IMR-90 (cell line): Measurements from ENCODE around the gene NUDT3. TPM values are rescaled to one million over a fixed set of nuclear protein-coding genes. Genes with fewer than 3 reads are reported as not detected.

Experiments used
- ATAC-seq: fragments of 200-7000 bp; cut with Tn5 transposase; 2 replicates; pipeline ENCODE4 v1.9.1; 2020; ENCODE audit warnings: low read depth, mild to moderate bottlenecking, moderate library complexity
- BruUV-seq: library from RNA; stranded (reverse); fragments of 400-500 nt; replicated peaks from 2 replicates; lab custom pipeline; 2021; lab: Mats Ljungman, UMichigan
- CTCF ChIA-PET: fragments of 300-600 bp; formaldehyde crosslinking; extraction: SDS; loops from one replicate; lab custom pipeline; 2021; ENCODE audit warnings: antibody characterized with exemption; lab: Yijun Ruan, JAX
- POLR2A ChIA-PET: fragments of 300-600 bp; sonication (Branson Sonifier 250); formaldehyde crosslinking; loops from one replicate; lab custom pipeline; 2022; ENCODE audit warnings: antibody characterized with exemption; ENCODE audit not compliant: unreplicated experiment; lab: Charles Lee
- DNase-seq: peaks from one replicate; pipeline ENCODE4 v3.0.0; 2013
- H2AFZ ChIP-seq: replicated peaks from 2 replicates; pipeline ENCODE3; 2013; ENCODE audit warnings: low read length, mild to moderate bottlenecking; ENCODE audit not compliant: poor library complexity
- H2AK5ac ChIP-seq: 2 replicates; pipeline ENCODE4 v1.6.1; 2013; ENCODE audit warnings: low read depth, low read length, inconsistent platforms
- H2AK9ac ChIP-seq: replicated peaks from 2 replicates; pipeline ENCODE3; 2013; ENCODE audit warnings: mild to moderate bottlenecking, low read depth, low read length, moderate library complexity; ENCODE audit not compliant: poor library complexity
- H2BK120ac ChIP-seq: 2 replicates; pipeline ENCODE4 v1.6.1; 2013; ENCODE audit warnings: low read depth, low read length, inconsistent platforms
- H2BK15ac ChIP-seq: 3 replicates; pipeline ENCODE4 v1.6.1; 2013; ENCODE audit warnings: low read depth, low read length, inconsistent platforms
- H2BK20ac ChIP-seq: 2 replicates; pipeline ENCODE4 v1.6.1; 2013; ENCODE audit warnings: low read depth, mild to moderate bottlenecking, inconsistent platforms, low read length, moderate library complexity
- H2BK5ac ChIP-seq: 2 replicates; pipeline ENCODE4 v1.6.1; 2013; ENCODE audit warnings: mild to moderate bottlenecking, low read depth, low read length, inconsistent platforms; ENCODE audit not compliant: poor library complexity, severe bottlenecking
- H3K14ac ChIP-seq: replicated peaks from 2 replicates; pipeline ENCODE4 v1.6.1; 2013; ENCODE audit warnings: low read depth, low read length, inconsistent platforms
- H3K18ac ChIP-seq: 2 replicates; pipeline ENCODE4 v1.6.1; 2013; ENCODE audit warnings: low read depth, low read length, control low read depth
- H3K23ac ChIP-seq: 2 replicates; pipeline ENCODE4 v1.6.1; 2013; ENCODE audit warnings: low read depth, low read length, inconsistent platforms
- H3K27ac ChIP-seq: 2 replicates; pipeline ENCODE4 v1.5.1; 2013; ENCODE audit warnings: mild to moderate bottlenecking, control low read depth, low read length; ENCODE audit not compliant: insufficient read depth
- H3K27me3 ChIP-seq: 2 replicates; pipeline ENCODE4 v1.6.1; 2013; ENCODE audit warnings: low read length; ENCODE audit not compliant: control insufficient read depth, insufficient read depth
- H3K36me3 ChIP-seq: 2 replicates; pipeline ENCODE4 v1.6.1; 2013; ENCODE audit warnings: low read length, mixed read lengths; ENCODE audit not compliant: control insufficient read depth, insufficient read depth
- H3K4ac ChIP-seq: 2 replicates; pipeline ENCODE4 v1.6.1; 2013; ENCODE audit warnings: low read depth, low read length, inconsistent platforms
- H3K4me1 ChIP-seq: 2 replicates; pipeline ENCODE4 v1.6.1; 2013; ENCODE audit warnings: low read length, mixed read lengths; ENCODE audit not compliant: control insufficient read depth, insufficient read depth
- H3K4me2 ChIP-seq: 2 replicates; pipeline ENCODE4 v1.6.1; 2013; ENCODE audit warnings: low read depth, mild to moderate bottlenecking, control low read depth, low read length, moderate library complexity
- H3K4me3 ChIP-seq: 2 replicates; pipeline ENCODE4 v1.5.1; 2013; ENCODE audit warnings: low read depth, mild to moderate bottlenecking, control low read depth, low read length, moderate library complexity; ENCODE audit not compliant: insufficient read depth
- H3K56ac ChIP-seq: 2 replicates; pipeline ENCODE4 v1.6.1; 2013; ENCODE audit warnings: low read length, inconsistent platforms; ENCODE audit not compliant: insufficient read depth; ENCODE audit errors: extremely low read depth
- H3K79me1 ChIP-seq, 2 experiments: 2 replicates each; pipeline ENCODE4 v1.6.1; 2013; ENCODE audit warnings: low read length in 2 of 2, inconsistent platforms in 1 of 2, low read depth in 1 of 2
- H3K9ac ChIP-seq: 2 replicates; pipeline ENCODE4 v1.6.1; 2013; ENCODE audit warnings: low read depth, low read length, control low read depth
- H3K9me1 ChIP-seq: 2 replicates; pipeline ENCODE4 v1.6.1; 2013; ENCODE audit warnings: low read length, inconsistent platforms; ENCODE audit not compliant: insufficient read depth
- H3K9me3 ChIP-seq: 2 replicates; pipeline ENCODE4 v1.6.1; 2013; ENCODE audit warnings: low read length; ENCODE audit not compliant: control insufficient read depth, insufficient read depth
- H4K20me1 ChIP-seq: 2 replicates; pipeline ENCODE4 v1.6.1; 2013; ENCODE audit warnings: low read length, inconsistent platforms; ENCODE audit not compliant: insufficient read depth
- H4K5ac ChIP-seq: 2 replicates; pipeline ENCODE4 v1.6.1; 2013; ENCODE audit warnings: mild to moderate bottlenecking, low read depth, low read length, control low read depth
- H4K8ac ChIP-seq, 2 experiments: 2 replicates each; pipeline ENCODE4 v1.6.1; 2013; ENCODE audit warnings: low read depth in 2 of 2, low read length in 2 of 2, control low read depth in 1 of 2, inconsistent platforms in 1 of 2
- H4K91ac ChIP-seq: 2 replicates; pipeline ENCODE4 v1.6.1; 2013; ENCODE audit warnings: low read depth, low read length, inconsistent platforms; ENCODE audit not compliant: insufficient read depth
- WGBS, 2 experiments: methylation state at CpG; one replicate each; pipeline versions ENCODE4 v1.1.5 to v1.1.7; 2013; ENCODE audit warnings: missing lambda C conversion rate in 2 of 2; ENCODE audit not compliant: insufficient read length in 1 of 2; ENCODE audit errors: extremely low coverage in 2 of 2; 5-methylcytosine and 5-hydroxymethylcytosine counted together
- dilution Hi-C: fragments of 300-500 bp; cut with HindIII; formaldehyde crosslinking; loops from one replicate; pipeline ENCODE4 v1.14.3; 2018; ENCODE audit warnings: low sequenced_read_pairs; ENCODE audit not compliant: unreplicated experiment
- in situ Hi-C: fragments of 300-500 bp; cut with MboI; formaldehyde crosslinking; loops from 3 replicates; pipeline ENCODE4 v1.14.3; 2019; ENCODE audit warnings: low sequenced_read_pairs, inconsistent platforms, mixed read lengths
- intact Hi-C: fragments of 100-400 bp; cut with micrococcal nuclease; formaldehyde crosslinking; loops from 2 replicates; pipeline ENCODE4 v1.10.0; 2022
- polyA plus RNA-seq, 3 experiments: library from polyadenylated mRNA; depleted of rRNA; stranded (reverse); fragments of >200 nt; gene quantifications; 2 replicates each; pipeline ENCODE4 v1.2.3, GENCODE V29; 2012; ENCODE audit warnings: low replicate concordance in 1 of 3
- total RNA-seq: library from RNA; depleted of rRNA; stranded (reverse); fragments of >200 nt; gene quantifications from 2 replicates; pipeline ENCODE4 v1.2.3, GENCODE V29; 2012
- TF ChIP-seq, protein P1 (sequence below): fragments of 150-350 bp; IDR thresholded peaks from 2 replicates; pipeline ENCODE4 v1.6.1; 2017; ENCODE audit warnings: mild to moderate bottlenecking, antibody characterized with exemption, low read length, low read depth

Gene NUDT3
- total and polyA plus RNA-seq, 2 of the 4 experiments (the other 2 are of a cell fraction): 10.1 to 17.2 TPM

GRCh38 chr6:34249469-34250261, 142.8 kb downstream of the NUDT3 start:
- ATAC-seq: peak; percentile 30
- peak overlapping the region; percentile 82 for H4K5ac ChIP-seq

More at GRCh38 chr6:34249469-34250261, 142.8 kb downstream of the NUDT3 start:
- Histone ChIP-seq H3K4me2 (peak overlapping the region; percentile 63), H2AK5ac (peak overlapping the region; percentile 97), H4K8ac (peak overlapping the region; percentile 84 to 96), H2BK15ac (peak overlapping the region; percentile 70; the same call in 1 of the 3 replicates), H2AK9ac (peak overlapping the region; percentile 98), H2BK20ac (no peak overlapping the region; the same call in 1 of the 2 replicates), H4K20me1 (0 out of 2 replicates have a peak, but pooled peaks cover 5% of the 10 kb centered on the region), H3K56ac (peak overlapping the region; percentile 66; the same call in 1 of the 2 replicates), H2BK5ac (peak overlapping the region; percentile 88), H3K4me3 (peak overlapping the region; percentile 65), H3K36me3 (peaks cover 3% of the 10 kb centered on the region), H3K27me3 (no peaks in the 10 kb centered on the region), H3K18ac (peak overlapping the region; percentile 40; the same call in 1 of the 2 replicates), H3K9ac (peak overlapping the region; percentile 91), H2AFZ (peak overlapping the region; percentile 100), H3K4ac (peak overlapping the region; percentile 83), H3K4me1 (peaks cover 5% of the 10 kb centered on the region; the same call in 1 of the 2 replicates), H3K23ac (peak overlapping the region; percentile 64; the same call in 1 of the 2 replicates), H3K79me1 (peaks cover 5 to 36% of the 10 kb centered on the region in 2 experiments; a peak in 3 of 4 replicates), H2BK120ac (peak overlapping the region; percentile 80), H4K91ac (peak overlapping the region; percentile 96), H3K9me1 (no peaks in the 10 kb centered on the region), H3K27ac (peak overlapping the region; percentile 87), H3K14ac (peak overlapping the region; percentile 57), H3K9me3 (no peaks in the 10 kb centered on the region)
- dilution Hi-C loops (no loop called here), intact Hi-C loops (loop anchor here (1.0 to 2.0 kb wide), 6 partner anchors 53 to 360 kb away; no protein-coding TSS in a partner anchor), in situ Hi-C loops (loop anchor here (5.0 to 10.0 kb wide), 2 partner anchors 158 to 355 kb away; no protein-coding TSS in a partner anchor)
- ChIA-PET POLR2A (interaction anchor here (1.7 to 1.9 kb wide), 2 partner anchors 165 to 167 kb away, joined by 6 to 8 read pairs; no protein-coding TSS in a partner anchor), CTCF (interaction anchor here (0.6 to 2.1 kb wide), 13 partner anchors 37 to 741 kb away, joined by 3 to 12 read pairs (median 4); partner anchors contain the start of gene RPS10)
- TF ChIP-seq, protein P1, sequence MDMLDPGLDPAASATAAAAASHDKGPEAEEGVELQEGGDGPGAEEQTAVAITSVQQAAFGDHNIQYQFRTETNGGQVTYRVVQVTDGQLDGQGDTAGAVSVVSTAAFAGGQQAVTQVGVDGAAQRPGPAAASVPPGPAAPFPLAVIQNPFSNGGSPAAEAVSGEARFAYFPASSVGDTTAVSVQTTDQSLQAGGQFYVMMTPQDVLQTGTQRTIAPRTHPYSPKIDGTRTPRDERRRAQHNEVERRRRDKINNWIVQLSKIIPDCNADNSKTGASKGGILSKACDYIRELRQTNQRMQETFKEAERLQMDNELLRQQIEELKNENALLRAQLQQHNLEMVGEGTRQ: no peak
- BruUV-seq: no TSS peak
- WGBS, 2 experiments: 64% methylated on average over 6 of the region's 18 CpGs; no CpG with 5 or more reads in 1 of the 2 experiments
- DNase-seq: no peak
